GDM1 (cell line): Measurements from ENCODE around the gene ARHGAP10.

Experiments used
- DNase-seq: peaks from one replicate; lab custom pipeline; 2025; lab: John Stamatoyannopoulos, UW

The ARHGAP10 gene

DNA sequence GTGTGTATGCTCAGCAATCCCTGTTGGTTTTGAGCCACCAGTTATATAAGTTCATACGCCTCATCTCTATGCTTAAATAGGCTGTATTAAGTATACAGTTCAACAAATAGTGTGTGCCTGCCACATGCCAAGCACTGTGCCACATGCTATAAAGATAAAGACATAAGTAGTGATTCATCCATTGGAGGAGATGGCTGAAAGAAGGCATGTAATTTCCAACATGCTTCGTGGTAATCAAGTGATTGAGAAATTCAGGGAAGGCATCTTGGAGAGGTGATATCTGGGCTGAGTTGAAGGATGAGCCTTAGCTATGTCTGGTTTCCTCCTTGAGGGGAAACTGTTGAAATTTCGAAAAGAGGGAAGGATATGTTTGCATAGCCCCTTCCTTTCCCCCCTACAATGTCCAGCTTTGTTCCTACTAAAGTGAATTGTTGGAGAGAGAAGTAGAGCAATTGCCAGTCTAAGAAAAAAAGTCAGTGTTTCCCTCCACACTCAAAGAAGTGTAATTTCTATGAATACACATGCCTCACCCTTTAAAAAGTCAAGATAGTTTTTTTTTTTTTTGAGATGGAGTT lies 96.5 kb downstream of the ARHGAP10 start:
- DNase-seq: no peak

DNA sequence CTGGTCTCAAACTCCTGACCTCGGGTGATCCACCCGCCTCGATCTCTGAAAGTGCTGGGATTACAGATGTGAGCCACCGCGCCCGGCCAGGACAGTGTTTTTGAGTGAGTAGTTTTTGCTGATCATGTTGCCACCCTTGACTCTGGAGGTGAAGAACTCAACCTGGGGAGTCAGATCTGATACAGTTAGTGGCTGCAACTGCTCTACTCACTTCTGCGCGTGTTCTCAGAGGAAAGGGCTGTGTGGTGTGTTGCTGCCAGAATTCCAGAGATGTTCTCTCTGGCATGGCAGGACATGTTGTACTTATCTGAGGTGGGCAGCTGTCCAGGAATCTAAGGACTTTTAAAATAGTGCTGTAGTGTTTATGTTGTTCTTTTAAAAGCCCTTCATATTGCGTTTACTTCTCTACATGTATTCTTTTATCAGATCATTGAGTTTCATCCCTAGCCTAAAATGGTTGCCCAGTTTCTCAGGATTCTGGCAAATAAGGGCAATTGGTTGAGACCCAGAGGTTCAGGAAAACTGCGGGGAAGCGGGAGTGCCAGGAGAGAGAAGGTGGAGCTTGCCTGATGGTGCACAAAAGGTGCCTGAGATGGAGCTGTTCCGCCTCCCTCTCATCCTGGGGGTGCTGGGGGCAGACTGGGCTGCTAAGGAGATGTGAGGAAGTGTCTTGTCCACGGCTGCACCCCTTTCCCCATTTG lies 97.7 kb downstream of the ARHGAP10 start:
- no peak for DNase-seq

DNA sequence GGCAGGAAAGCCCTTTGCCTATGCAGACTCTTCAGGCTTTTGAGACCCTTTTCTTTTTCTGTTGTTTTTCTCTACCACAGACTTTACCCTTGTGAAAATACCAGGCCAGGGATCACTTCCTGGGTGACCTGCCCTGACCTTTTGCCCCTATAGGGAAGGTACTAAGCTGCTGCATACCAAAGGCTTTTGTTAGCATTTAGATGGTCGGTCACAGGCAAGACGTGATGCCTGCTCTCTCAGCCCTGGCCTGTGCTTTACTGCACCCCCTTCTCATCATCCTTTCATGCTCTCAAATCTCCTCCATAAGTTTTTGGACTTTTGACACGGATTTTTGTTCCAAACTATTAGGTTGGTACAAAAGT lies 98.2 kb downstream of the ARHGAP10 start:
- DNase-seq: no peak

DNA sequence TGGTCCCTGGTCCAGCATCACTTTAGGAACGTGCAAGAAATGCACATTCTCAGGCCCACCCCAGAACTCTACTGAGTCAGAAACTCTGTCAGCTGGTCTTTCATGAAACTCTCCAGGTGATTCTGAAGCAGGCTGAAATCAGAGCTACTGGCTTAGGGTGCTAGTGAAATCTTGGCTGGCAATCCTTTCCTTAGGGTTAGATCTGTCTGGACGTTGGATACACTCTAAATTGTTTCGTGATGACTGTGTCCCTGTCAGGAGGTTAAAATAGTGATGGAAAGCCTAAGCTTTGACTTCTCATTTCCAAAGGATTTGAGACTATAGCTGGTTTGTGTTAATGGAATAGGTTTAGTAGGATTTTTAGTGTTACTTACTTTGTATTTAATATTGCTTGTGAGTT lies 99.1 kb downstream of the ARHGAP10 start:
- DNase-seq: no peak

DNA sequence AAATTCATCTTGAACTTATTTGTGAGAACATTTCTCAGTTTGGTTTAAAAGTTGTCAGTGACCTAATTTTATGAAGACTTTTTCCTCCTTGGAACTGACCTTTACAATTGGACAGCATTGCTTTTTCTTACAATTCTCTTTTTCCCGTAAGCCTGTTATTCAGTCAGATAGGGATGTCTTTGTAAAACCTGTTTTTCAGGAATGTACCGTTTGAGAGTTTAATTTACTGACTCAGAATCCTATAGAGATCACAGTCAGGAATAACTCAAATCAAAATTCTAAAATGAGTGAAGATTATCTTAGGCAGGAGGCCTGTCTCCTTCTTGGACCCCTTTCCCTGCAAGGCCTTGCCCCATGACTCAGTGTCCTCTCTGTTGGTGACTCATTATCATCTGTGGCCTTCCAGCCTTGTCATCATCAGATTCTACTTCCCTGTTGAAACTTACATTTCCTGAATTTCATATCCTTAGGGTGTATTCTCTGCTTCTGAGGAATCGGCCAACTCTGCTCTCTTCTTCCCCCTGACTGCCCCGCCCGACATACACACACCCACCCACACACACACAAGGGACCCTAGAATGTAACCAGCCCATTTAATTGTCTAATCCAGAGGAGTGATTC lies 99.8 kb downstream of the ARHGAP10 start:
- DNase-seq: peak; percentile 22

DNA sequence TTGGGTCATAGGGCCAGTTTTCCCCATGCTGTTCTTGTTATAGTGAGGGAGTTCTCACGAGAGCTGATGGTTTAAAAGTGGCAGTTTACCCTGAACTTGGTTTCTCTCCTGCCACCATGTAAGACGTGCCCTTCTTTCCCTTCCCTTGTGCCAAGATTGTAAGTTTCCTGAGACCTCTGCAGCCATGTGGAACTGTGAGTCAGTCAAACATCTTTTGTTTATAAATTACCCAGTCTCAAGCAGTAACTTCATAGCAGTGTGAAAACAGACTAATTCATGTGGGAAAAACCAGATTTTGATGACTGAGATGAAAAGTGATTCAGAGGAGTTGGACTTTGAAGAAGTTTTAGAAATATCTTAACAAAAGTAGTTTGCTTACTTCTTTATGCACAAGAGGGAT lies 101.4 kb downstream of the ARHGAP10 start:
- DNase-seq: no peak

DNA sequence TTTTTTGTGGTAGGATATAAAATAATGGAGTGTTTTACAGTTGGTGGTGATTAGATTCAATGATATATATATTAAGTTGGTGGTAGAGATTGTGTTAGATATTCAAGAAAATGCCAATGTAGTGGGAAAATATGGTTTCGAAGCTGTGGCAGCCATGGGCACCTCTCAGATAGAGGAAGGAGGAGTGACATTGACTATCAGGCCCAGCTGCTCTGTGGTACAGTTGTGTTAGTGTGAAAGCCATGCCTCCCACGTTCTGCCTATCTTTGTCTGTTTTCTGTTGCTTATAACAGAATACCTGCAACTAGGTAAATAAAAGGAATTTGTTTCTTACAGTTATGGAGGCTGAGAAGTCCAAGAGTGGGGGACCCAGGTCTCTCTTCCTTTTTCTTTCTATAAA lies 101.9 kb downstream of the ARHGAP10 start:
- no peak for DNase-seq

DNA sequence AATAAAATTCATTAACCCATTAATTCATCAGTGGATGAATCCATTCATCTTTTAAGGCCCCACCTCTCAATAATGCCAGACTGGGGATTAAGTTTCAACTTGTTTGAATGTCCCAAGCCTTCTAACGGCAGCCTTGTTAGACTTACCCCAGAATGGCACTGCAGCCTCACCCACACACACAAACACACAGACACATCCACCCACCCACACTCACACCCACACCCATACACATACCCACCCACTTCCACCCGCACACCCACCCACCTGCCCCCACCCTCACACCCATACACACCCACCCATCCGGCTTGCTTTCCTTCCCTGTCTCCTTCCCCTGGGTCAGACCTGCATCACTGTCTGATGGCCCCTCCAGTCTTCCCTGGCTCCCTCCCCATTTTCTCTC lies 102.6 kb downstream of the ARHGAP10 start:
- no peak for DNase-seq

DNA sequence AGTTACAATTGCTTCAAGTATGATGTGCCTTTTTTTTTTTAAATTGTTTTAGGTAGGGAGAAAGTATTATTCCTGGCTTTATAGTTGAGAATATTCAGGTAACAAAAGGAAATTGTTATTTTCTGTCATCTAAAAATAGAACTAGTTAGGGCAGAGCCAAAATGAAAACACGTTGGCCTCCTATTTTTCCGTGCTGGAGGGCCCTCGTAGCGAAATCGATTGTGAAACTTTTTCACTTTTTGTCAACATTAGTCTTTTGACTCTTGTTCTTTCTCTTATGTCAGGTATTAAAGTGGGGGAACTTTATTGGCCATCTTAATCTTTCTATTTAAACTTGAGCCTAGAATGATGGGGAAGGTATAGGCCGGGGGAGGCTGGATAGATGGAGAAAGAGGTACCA lies 104.9 kb downstream of the ARHGAP10 start:
- no peak for DNase-seq

DNA sequence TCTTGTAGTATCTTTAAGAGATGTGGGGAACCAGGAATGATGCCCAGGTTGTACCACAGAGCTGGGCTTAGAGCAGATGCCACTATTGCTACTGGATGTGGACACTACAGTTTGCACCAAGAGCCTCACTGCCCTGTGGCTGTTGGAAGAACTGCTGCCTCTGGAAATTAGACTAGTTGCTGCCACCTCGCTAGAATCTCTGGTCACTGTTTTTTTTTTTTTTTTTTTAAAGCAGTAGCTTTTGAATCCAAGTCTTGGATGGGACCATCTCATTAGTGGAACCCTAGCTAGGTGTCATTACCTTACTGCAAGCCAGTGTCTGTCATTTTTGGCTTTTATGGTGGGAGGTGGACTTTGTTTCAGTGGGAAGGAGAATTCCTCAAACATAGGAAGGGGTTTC lies 105.5 kb downstream of the ARHGAP10 start:
- no peak for DNase-seq

DNA sequence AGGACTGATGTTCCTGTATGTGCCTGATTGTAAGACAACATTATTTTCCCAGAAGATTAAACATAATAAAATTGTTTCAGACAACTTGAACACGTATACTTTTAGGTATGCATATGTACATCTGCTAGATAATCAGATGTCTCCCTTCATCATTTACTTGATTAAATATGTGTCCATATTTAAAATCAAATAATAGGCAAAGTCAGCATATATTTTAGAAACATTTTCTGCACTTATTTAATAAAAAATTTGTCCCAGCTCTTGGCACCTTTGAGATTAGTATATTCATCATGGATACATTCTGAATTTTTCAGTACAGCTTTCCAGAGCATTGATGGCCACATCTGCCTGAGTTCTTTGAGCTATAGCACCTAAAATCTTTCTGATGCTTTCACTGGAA lies 106.0 kb downstream of the ARHGAP10 start:
- DNase-seq: no peak

DNA sequence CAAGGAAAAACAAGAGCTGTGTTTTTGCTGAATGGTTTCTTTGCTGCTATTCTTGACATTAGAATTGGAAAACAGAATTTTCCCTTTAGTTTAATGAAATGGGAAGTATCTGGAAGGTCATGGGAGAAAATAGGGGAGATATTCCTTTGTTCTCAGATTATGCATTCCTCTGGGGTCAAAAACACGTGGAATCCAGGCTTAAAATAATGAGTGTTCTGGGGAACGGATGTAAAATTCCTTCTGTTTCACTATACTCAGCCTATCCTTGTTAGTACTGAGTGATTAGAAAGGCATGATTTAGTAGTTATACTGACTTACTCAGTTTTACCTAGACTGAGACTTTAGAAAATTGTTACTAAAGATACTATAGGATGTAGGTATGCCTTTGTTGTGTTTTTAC lies 107.3 kb downstream of the ARHGAP10 start:
- DNase-seq: no peak

DNA sequence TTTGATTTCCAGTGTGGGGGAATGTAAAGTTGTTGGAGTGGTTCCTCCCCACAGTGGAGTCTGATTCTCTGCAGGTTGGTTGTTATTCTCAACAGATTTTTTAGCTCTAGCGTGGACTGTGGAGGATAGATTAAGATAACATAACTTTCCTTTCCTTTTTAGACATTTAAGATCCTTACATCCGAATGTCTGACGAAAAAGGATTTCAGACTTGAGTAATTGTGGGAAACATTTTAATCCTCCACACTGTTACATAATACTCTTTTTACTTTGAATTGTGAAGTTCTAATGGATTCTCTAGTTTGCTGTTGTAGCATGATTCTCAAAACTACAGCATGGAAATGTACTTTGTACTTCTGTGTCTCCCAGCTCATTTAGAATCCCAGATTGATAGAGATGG lies 107.8 kb downstream of the ARHGAP10 start:
- DNase-seq: no peak

DNA sequence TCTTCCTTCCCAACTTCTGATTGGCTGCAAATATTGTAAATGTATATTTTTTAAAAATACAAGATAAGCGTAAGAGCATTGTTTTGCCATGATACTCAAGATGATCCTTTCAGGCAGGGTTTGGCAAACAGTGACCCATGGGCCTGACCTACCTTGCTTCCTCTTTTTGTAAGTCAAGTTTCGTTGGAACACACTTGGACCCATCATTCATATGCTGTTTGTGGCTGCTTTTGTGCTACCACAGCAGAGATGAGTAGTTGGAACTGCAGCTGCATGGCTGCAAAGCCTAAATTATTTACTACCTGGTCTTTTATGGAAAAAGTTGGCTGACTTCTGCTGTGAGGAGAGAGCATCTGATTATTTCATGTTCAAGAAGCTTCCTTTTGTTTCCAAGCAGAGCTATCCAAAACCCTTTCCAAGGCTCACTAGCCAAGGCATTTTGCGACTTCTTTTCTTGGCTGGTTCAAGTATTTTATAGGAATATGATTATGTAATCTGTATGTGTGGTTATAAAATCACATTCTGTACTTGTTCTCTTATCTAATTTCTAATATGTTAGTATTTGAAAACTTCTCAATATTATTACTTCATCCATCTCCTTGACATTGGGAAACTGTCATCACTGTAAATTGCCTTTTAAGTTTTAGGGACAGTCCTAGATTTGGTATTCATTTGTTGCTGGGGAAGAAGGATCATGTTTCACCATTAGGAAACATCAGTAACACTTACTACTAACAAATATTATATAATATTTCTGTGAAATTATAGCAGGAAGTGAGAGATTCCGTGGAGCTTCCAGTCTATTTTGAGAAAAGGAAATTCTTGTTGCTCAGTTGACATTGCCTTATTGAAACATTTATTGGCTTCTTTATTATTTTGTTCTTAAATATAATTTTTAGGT lies 109.2 kb downstream of the ARHGAP10 start:
- DNase-seq: no peak

DNA sequence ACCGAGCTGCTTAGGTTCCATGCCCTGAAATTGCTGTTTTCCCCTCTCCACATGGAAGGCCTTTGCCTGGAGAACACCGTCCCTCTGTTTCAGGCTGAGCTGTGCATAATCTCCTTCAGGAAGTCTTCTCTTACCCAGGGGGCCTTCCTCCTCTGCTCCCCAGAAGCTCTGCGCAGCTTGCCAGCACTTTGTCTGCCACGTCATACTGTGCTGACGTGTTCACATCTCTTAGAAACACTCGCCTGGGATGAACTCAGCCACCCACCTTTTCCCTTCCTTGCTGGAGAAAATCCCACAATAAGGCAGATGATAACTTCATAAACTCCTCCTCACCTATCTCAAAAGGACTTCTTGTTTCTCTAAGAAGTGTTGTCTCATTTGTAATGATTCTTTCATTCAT lies 110.7 kb downstream of the ARHGAP10 start:
- DNase-seq: no peak

DNA sequence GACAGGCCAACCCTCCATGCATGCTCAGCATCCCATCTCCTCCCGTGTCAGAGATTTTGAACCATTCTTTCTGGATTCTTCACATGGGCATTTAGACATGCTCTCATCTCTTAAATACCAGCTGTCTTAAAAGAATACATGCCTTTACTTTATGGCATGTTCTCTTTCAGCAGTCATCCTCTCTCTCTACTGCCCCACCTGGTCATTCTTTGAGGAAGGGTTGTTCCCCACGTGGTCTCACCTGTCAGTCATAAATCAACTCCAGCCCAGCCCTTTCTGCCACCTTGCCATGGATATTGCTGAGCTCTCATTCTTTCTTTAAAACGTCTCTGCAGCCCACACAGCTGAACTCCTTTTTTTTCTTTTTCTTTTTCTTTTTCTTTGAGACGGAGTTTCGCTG lies 111.3 kb downstream of the ARHGAP10 start:
- no peak for DNase-seq

DNA sequence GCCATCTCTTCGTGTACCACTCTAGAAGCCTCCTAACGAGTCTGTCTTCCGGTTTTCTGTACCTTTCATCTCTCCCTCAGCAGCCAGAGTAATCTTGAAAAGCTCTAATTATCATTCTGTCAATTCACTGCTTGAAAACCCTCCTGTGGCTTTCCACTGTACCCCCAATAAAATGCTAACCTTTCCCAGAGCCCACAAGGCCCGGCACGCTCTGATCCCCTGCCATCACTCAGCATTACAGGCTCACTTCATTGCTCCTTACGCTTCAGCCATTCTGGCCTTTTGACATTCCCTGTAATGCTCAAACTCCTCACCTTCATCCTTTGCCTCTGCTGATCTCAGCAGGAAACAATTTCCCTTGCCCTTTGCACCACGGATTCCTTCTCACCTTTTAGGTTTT lies 112.9 kb downstream of the ARHGAP10 start:
- DNase-seq: no peak

DNA sequence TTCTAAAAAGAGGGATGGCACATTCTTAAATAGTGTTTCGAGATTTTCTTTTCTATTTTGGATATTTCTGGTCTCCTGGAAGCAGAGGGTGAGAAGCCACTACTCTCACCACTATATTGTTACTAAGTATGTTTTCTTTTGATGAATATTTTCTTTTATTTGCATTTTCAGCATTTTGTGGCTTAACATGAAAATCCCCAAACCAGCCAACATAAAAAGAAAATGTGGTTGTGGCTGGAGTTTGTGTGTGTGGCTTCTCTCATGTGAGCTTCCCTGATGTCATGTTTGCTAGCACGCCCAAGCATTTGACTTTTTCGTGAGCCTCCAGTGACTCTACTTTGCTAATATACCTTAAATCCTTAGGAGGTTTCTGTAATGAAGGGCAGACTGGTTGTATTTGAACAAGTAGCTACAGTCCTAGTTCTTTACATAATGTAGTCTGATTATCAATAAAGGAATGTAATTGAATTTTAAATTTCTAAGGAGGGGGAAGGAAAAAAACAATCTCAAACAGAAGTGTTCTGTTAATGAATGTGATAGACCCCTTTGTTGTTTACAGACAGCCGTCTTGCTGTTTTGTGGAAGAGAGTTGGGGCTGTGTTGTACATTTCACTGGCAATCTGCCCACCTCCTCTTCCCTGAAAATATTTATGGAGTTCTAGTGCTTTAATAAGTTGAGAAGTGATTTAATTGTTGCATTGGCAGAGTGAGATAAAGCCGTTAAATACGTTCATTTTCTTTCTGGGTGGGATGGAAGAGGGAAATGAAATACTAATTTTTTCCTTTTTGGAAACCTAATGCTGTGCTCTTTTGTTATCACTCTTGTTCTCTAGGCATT lies 114.6 kb downstream of the ARHGAP10 start:
- DNase-seq: no peak

DNA sequence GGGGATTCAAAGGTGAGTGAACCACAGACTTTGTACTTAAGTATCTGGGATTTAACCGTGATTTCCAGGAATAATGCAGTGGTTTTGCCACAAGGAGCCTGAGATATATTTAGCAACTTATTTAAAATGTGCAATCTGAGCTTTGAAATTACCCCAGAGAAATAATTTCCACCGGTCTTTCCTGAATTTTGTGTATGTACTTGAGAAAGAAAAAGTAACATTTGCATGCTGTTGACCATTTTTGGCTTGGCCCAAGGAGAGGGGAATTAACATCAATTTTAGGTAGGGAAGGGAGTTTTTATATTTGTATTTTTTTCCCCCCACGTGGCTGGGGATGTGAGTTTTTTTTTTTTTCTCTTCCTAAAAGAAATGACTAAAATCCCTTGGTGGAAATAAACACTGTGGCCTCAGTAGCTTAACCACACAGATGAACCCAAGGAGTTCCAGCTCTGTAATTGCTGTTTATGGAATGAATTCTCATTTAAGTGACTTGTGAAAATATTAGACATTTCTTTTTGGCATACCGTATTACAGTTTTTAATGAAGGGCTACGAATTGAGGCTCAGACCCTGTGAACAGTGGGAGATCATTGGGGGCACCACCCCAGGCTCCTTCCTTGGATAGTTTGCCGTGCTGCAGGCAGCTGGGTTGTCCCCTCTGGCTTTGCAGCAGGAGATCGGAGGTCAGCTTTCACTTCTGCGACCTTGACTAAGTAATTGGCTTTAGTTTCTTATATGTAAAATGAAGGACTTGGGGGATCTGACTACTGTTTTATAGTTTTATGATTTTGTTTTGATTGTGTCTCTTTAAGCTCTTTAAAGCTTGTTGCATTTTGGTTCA lies 116.1 kb downstream of the ARHGAP10 start:
- DNase-seq: no peak

DNA sequence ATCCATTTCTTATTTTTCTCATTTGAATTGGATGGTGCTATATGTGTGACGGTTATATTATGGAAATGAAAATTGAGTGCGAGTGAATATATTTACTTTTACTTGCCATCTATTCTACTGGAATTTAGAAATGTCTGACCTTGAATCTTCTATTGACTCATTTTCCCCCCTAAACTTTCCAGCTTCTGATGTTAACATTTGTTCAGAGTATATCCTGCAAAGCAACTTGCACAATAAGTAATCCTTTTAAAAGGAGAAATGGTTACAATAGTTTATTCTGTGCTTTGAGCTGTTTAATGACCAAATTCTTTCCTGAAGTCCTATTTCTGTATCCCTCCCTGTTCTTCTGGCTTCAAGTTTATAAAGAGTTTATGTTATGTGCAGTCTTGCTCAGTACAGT lies 116.7 kb downstream of the ARHGAP10 start:
- DNase-seq: no peak

DNA sequence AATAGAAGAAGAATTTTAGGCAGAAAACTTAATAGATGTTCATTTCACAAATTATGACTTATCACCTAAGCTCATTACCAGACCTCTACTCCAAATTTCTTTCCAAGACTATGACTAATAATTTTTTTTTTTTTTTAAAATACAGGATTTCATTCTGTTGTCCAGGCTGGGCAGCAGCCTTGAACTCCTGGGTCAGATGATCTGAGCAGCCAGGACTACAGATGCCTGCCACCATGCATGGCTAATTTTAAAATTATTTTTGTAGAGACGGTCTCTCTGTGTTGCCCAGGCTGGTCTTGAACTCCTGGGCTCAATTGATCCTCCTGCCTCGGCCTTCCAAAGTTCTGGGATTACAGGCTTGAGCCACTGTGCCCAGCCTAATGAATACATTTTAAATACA lies 119.2 kb downstream of the ARHGAP10 start:
- DNase-seq: no peak
